NK-92 (cell line): ENCODE measurements around the gene STRIT1.
"Not testable (repeated sequence)": the region's sequence is repeated elsewhere in the genome, so short reads cannot be mapped to it uniquely, and the experiment has no call there.

Source experiments
- DNase-seq: peaks from one replicate; lab custom pipeline; 2025; ENCODE audit not compliant: unreplicated experiment; lab: John Stamatoyannopoulos, UW

Gene STRIT1

GRCh38 chr3:155313916-155314315 lies 20.4 kb upstream of the STRIT1 start:
- no peak for DNase-seq

- DNase-seq = no peak
Observed at GRCh38 chr3:155313300-155313699, 19.8 kb upstream of the STRIT1 start.

- no peak for DNase-seq
Observed at GRCh38 chr3:155312781-155313180, 19.3 kb upstream of the STRIT1 start.

- DNase-seq = no peak
Observed at GRCh38 chr3:155309581-155309980, 16.1 kb upstream of the STRIT1 start.

- no peak for DNase-seq
Observed at GRCh38 chr3:155308831-155309230, 15.3 kb upstream of the STRIT1 start.

GRCh38 chr3:155307183-155307582 lies 13.7 kb upstream of the STRIT1 start:
- no peak for DNase-seq

GRCh38 chr3:155304394-155304793 lies 10.9 kb upstream of the STRIT1 start:
- no peak for DNase-seq

- DNase-seq = no peak
Observed at GRCh38 chr3:155303540-155304097, 10.1 kb upstream of the STRIT1 start.

GRCh38 chr3:155302891-155303290 lies 9.4 kb upstream of the STRIT1 start:
- DNase-seq = no peak

- DNase-seq = no peak
Observed at GRCh38 chr3:155302481-155302880, 9.0 kb upstream of the STRIT1 start.

GRCh38 chr3:155297100-155297499 lies 3.6 kb upstream of the STRIT1 start:
- DNase-seq = no peak

GRCh38 chr3:155296413-155296812 lies 2.9 kb upstream of the STRIT1 start:
- DNase-seq = no peak

- DNase-seq = no peak
Observed at GRCh38 chr3:155292693-155293092, 790 bp downstream of the STRIT1 start.

- no peak for DNase-seq
Observed at GRCh38 chr3:155292133-155292532, 1.4 kb downstream of the STRIT1 start.

GRCh38 chr3:155286736-155287135 lies 6.7 kb downstream of the STRIT1 start:
- no peak for DNase-seq

- DNase-seq = no peak
Observed at GRCh38 chr3:155285936-155286335, 7.5 kb downstream of the STRIT1 start.

- DNase-seq = no peak
Observed at GRCh38 chr3:155283092-155284056, 10.1 kb downstream of the STRIT1 start.

- no peak for DNase-seq
Observed at GRCh38 chr3:155282385-155283091, 10.9 kb downstream of the STRIT1 start.

GRCh38 chr3:155281912-155282311 lies 11.6 kb downstream of the STRIT1 start:
- no peak for DNase-seq

- DNase-seq = not testable (repeated sequence)
Observed at GRCh38 chr3:155276089-155276488, 17.4 kb downstream of the STRIT1 start.

- DNase-seq = not testable (repeated sequence)
Observed at GRCh38 chr3:155275159-155275754, 18.2 kb downstream of the STRIT1 start.
